Subcutaneous abdominal adipose tissue (tissue), 5 donors: Measurements from ENCODE around the gene MRPS7.
A peak's percentile ranks its signal among the peaks of the same experiment; 100 is the strongest.
"Not testable (repeated sequence)": the region's sequence is repeated elsewhere in the genome, so short reads cannot be mapped to it uniquely, and the experiment has no call there.

Source experiments
- H3K27ac ChIP-seq: one replicate; pipeline ENCODE4 v1.7.0; 2013; ENCODE audit warnings: low read depth, mild to moderate bottlenecking, inconsistent platforms, low read length, moderate library complexity
- H3K27me3 ChIP-seq, 5 donors: one replicate each; pipeline ENCODE4 v1.7.0; 2013; ENCODE audit warnings: low read length in 5 of 5, inconsistent platforms in 1 of 5; ENCODE audit not compliant: control insufficient read depth in 5 of 5, insufficient read depth in 4 of 5
- H3K36me3 ChIP-seq, 5 donors: one replicate each; pipeline ENCODE4 v1.7.0; 2013; ENCODE audit warnings: low read length in 5 of 5; ENCODE audit not compliant: control insufficient read depth in 5 of 5, insufficient read depth in 5 of 5
- H3K4me1 ChIP-seq, 5 donors: one replicate each; pipeline ENCODE4 v1.7.0; 2013; ENCODE audit warnings: low read length in 5 of 5, mild to moderate bottlenecking in 3 of 5, moderate library complexity in 1 of 5; ENCODE audit not compliant: control insufficient read depth in 5 of 5, insufficient read depth in 5 of 5
- H3K4me3 ChIP-seq, 5 donors: one replicate each; pipeline ENCODE4 v1.7.0; 2013; ENCODE audit warnings: low read length in 5 of 5, low read depth in 1 of 5
- H3K9ac ChIP-seq, 5 donors: one replicate each; pipeline ENCODE4 v1.7.0; 2013; ENCODE audit warnings: low read length in 5 of 5, mild to moderate bottlenecking in 4 of 5, moderate library complexity in 3 of 5
- H3K9me3 ChIP-seq, 5 donors: one replicate each; pipeline ENCODE4 v1.7.0; 2013; ENCODE audit warnings: low read length in 5 of 5; ENCODE audit not compliant: control insufficient read depth in 5 of 5
- donor health status: healthy.
- donor health status: healthy.
- donor health status: healthy.
- donor health status: healthy.
- donor health status: healthy.

Gene MRPS7

GRCh38 chr17:75257228-75257627, 4.5 kb upstream of the MRPS7 start:
- not testable (repeated sequence) for H3K4me3 ChIP-seq, H3K36me3 ChIP-seq, H3K27me3 ChIP-seq, H3K27ac ChIP-seq, H3K9ac ChIP-seq, H3K9me3 ChIP-seq
- peaks cover 8 to 28% (median 21%) of the 10 kb centered on the region in 5 donors for H3K4me1 ChIP-seq

DNA sequence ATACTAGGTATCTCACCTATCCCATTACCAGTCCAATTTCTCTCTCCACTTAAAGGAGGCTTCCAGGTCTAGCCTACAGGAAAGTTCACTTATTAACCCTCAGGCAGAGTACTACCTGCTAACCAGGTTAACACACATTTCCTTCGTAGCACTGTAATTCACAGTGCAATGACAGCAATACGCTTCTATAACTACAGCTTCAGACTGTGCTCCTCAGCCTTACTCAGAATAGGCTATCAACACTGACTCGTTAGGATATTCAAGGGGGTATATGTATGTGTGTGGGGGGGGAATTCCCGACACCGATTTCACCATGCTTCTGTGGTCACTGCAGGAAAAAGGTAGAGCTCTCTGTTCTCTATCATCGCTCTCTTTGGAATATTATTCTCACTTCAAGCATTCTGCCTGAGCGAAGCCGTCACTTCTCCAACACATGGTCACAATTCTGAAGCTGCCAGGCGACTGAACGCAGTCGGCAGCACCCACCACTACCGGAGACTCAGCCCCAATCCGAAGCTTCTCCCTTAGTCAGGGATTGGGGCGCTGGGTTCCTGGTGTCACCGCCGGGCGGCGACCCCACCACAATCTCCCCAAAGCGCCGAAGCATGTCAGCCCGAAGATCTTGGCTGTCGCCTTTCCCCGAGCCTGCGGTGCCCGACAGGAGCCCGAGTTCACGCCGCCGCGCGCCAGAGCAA, 891 bp upstream of the MRPS7 start:
- H3K27ac ChIP-seq, result peak overlapping the region; percentile 99
- peaks cover 12 to 33% (median 29%) of the 10 kb centered on the region in 5 donors for H3K4me1 ChIP-seq
- H3K27me3 ChIP-seq, result no peaks in the 10 kb centered on the region

GRCh38 chr17:75262112-75262606, 480 bp downstream of the MRPS7 start:
- H3K4me3 ChIP-seq, result peak overlapping the region; percentile 79 to 98 (median 93)
- H3K27ac ChIP-seq, result peak overlapping the region; percentile 99
- H3K36me3 ChIP-seq, result peaks cover 0 to 35% (median 33%) of the 10 kb centered on the region in 5 donors
- no peaks in the 10 kb centered on the region for H3K9me3 ChIP-seq
- H3K27me3 ChIP-seq, result no peaks in the 10 kb centered on the region
- peak overlapping the region; percentile 91 to 99 (median 97) for H3K9ac ChIP-seq
- peaks cover 12 to 41% (median 30%) of the 10 kb centered on the region in 5 donors for H3K4me1 ChIP-seq

More for the DNA sequence above, 891 bp upstream of the MRPS7 start:
- Histone ChIP-seq H3K4me3 (peak overlapping the region; percentile 79 to 96 (median 88)), H3K36me3 (peaks cover 0 to 22% (median 19%) of the 10 kb centered on the region in 5 donors), H3K9me3 (no peaks in the 10 kb centered on the region), H3K9ac (peak overlapping the region; percentile 94 to 99 (median 97))

GRCh38 chr17:75263055-75263454, 1.4 kb downstream of the MRPS7 start:
- peaks cover 0 to 40% (median 33%) of the 10 kb centered on the region in 5 donors for H3K36me3 ChIP-seq
- no peak overlapping the region for H3K27ac ChIP-seq

DNA sequence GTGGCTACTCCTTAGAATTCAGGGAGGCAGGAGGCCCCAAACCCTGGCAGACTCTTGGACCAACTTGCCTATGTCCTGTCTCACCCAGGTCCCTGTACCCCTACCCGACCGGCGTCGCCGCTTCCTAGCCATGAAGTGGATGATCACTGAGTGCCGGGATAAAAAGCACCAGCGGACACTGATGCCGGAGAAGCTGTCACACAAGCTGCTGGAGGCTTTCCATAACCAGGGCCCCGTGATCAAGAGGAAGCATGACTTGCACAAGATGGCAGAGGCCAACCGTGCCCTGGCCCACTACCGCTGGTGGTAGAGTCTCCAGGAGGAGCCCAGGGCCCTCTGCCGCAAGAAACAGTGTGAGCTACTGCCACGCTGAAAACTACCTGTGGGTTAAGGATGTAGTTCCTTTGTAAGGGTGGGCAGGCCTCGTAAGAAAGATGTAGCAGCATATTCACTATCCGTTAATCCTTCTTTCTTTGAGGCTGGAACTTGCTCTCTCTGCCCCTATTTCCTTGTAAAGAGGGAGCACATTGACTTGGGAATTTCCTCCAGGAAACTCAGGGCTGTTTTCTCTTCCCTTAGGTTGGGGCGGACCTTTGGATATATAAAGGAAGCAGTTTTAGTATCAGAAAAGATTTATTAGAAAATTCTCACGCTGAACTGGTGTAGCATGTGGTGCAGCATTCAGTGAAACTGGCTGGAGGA, 4.1 kb downstream of the MRPS7 start:
- Histone ChIP-seq H3K36me3 (peaks cover 0 to 40% (median 33%) of the 10 kb centered on the region in 5 donors), H3K4me1 (peaks cover 7 to 45% (median 36%) of the 10 kb centered on the region in 5 donors), H3K9me3 (no peaks in the 10 kb centered on the region), H3K27ac (no peak overlapping the region), H3K9ac (no peak overlapping the region), H3K4me3 (no peak overlapping the region), H3K27me3 (no peaks in the 10 kb centered on the region)

More at GRCh38 chr17:75263055-75263454, 1.4 kb downstream of the MRPS7 start:
- Histone ChIP-seq H3K4me1 (peaks cover 12 to 49% (median 39%) of the 10 kb centered on the region in 5 donors), H3K9me3 (no peaks in the 10 kb centered on the region), H3K27me3 (no peaks in the 10 kb centered on the region), H3K4me3 (peak overlapping the region in 1 of 5 donors; percentile 96), H3K9ac (peak overlapping the region in 3 of 5 donors; percentile 94 to 99 (median 98))

GRCh38 chr17:75266316-75267152, 4.9 kb downstream of the MRPS7 start:
- Histone ChIP-seq H3K9ac (no peak overlapping the region), H3K4me3 (no peak overlapping the region), H3K27ac (no peak overlapping the region), H3K36me3 (peaks cover 0 to 40% (median 33%) of the 10 kb centered on the region in 5 donors), H3K27me3 (no peaks in the 10 kb centered on the region), H3K9me3 (no peaks in the 10 kb centered on the region), H3K4me1 (peaks cover 7 to 47% (median 36%) of the 10 kb centered on the region in 5 donors)

DNA sequence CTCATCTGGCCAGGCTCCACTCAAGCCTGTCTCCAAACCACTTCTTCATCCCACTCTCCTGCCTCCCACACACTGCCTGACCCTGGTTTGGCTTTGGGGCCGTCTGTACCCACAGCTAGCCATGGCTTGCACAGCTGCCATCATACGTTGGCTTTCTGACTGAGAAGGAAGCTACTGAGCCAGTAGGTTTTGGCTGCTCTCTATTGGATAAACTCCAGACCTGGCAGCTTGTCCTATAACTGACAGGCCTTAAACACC, 5.4 kb downstream of the MRPS7 start:
- no peak overlapping the region for H3K9ac ChIP-seq

DNA sequence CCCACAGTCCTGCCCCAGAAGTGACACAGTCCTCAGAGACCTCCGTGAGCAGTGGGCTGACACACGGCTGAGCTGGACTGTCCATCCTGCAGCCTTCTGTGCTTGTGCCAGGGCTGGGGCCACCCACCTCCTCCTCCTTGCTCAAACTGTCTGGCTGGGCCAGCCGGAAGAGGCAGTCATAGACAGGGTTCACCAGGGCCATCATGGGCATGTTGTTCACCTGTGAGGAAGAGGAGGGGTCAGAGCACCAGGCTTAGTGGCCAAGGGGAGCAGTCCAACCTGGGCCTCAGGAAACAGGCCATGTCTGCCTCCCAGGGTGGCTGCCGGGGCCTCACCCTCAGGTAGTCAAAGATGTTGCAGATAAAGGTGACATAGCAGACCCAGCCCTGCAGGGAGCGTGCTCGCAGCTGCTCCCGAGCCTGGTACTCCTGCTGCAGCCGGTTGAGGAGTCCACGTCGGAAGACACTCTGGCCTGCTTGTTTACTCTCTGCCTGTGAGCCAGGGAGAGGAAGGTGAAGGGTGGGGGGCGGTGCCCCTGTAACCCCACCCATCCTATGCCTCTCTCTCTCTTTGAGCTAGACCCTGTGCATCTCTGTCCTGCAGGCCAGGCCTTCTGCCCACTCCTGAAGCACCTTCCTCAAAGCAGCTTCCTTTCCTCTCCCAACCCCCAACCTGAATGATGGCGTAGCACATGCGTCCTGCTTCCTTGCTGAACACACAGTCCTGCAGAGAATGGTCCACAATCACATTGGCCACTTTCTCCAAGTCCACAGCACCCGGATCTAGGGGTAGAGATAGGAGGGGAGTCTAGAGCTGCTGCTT, 5.9 kb downstream of the MRPS7 start:
- H3K9me3 ChIP-seq, result no peaks in the 10 kb centered on the region
- no peak overlapping the region for H3K27ac ChIP-seq
- peaks cover 2 to 47% (median 40%) of the 10 kb centered on the region in 5 donors for H3K4me1 ChIP-seq
- H3K4me3 ChIP-seq, result no peak overlapping the region
- no peaks in the 10 kb centered on the region for H3K27me3 ChIP-seq
- peaks cover 0 to 40% (median 33%) of the 10 kb centered on the region in 5 donors for H3K36me3 ChIP-seq
- no peak overlapping the region for H3K9ac ChIP-seq

More for the DNA sequence above, 5.4 kb downstream of the MRPS7 start:
- Histone ChIP-seq H3K4me1 (peaks cover 7 to 47% (median 40%) of the 10 kb centered on the region in 5 donors), H3K27me3 (no peaks in the 10 kb centered on the region), H3K9me3 (no peaks in the 10 kb centered on the region), H3K36me3 (peaks cover 0 to 40% (median 33%) of the 10 kb centered on the region in 5 donors), H3K4me3 (no peak overlapping the region), H3K27ac (no peak overlapping the region)

DNA sequence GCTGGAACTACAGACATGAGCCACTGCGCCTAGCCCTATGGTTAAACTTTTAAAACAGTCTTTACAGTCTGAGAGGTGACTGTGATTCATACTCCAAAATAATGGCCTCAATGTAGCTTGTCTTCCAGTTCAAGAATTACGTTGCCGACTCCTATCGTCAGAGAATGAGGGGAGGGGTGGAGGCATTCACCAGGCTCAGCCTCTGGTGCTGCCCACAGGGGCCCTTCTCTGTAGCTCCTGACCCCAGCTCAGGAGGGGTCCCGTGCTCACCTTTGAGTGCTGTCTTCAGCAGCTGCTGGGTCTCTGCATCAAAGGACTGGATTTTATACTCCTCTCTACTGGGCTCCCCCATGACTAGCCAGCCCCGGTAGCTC, 8.2 kb downstream of the MRPS7 start:
- Histone ChIP-seq H3K9ac (peak overlapping the region in 4 of 5 donors; percentile 84 to 95 (median 90)), H3K4me1 (peaks cover 2 to 59% (median 42%) of the 10 kb centered on the region in 5 donors), H3K4me3 (peak overlapping the region; percentile 41 to 91 (median 80)), H3K9me3 (no peaks in the 10 kb centered on the region), H3K27me3 (no peaks in the 10 kb centered on the region), H3K36me3 (peaks cover 0 to 40% (median 20%) of the 10 kb centered on the region in 5 donors), H3K27ac (peak overlapping the region; percentile 74)
